ENCODE data around the gene PRPF18.

DNA sequence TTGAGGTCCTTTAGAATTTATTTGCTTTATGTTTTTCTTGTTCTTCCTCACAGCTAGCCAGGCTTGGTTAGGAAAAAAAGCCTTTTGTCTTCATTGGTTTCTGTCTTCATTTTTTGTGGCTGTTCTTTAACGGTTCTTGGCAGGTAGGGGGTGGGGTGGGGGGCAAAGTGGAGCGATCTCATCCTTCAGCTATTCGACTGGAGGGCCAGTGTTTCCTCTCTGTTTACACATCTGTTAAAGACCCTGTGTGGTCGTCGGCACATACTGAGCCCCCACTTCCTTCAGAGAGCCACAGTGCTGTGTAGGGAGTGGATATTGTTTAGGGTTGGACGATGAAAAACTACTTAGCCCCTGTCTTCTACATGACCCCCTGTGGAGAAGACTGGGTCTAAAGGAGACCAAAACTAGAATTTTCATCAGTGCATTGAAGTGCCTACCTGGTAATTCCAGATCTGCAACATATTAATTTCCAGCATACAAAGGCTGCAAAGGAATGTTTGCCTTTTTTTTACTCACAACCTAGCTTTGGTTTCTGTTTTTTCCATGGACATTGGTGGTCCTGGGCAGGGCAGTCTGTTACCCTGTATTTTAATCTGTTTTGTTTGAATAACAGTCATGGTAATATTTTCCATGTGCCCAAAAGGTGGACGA is 29.0 kb downstream of the PRPF18 start:
- TF ChIP-seq, protein P1, sequence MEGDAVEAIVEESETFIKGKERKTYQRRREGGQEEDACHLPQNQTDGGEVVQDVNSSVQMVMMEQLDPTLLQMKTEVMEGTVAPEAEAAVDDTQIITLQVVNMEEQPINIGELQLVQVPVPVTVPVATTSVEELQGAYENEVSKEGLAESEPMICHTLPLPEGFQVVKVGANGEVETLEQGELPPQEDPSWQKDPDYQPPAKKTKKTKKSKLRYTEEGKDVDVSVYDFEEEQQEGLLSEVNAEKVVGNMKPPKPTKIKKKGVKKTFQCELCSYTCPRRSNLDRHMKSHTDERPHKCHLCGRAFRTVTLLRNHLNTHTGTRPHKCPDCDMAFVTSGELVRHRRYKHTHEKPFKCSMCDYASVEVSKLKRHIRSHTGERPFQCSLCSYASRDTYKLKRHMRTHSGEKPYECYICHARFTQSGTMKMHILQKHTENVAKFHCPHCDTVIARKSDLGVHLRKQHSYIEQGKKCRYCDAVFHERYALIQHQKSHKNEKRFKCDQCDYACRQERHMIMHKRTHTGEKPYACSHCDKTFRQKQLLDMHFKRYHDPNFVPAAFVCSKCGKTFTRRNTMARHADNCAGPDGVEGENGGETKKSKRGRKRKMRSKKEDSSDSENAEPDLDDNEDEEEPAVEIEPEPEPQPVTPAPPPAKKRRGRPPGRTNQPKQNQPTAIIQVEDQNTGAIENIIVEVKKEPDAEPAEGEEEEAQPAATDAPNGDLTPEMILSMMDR (IDR thresholded peaks at IDR 0.05; ENCODE audit: poor library complexity, severe bottlenecking) = no peak
- TF ChIP-seq EP300 (conservative IDR thresholded peaks at IDR 0.05; ENCODE audit: poor library complexity, severe bottlenecking) (no peak), SMC3 (conservative IDR thresholded peaks at IDR 0.05; ENCODE audit: poor library complexity) (no peak), TAF1 (IDR thresholded peaks at IDR 0.05; ENCODE audit: low read depth) (no peak), RAD21 (conservative IDR thresholded peaks at IDR 0.05) (no peak), POLR2AphosphoS5 (IDR thresholded peaks at IDR 0.05) (no peak), MXI1 (conservative IDR thresholded peaks at IDR 0.05; ENCODE audit: poor library complexity, severe bottlenecking) (no peak), EZH2 (IDR thresholded peaks at IDR 0.05; ENCODE audit: borderline replicate concordance, insufficient read depth, low read length, poor library complexity, severe bottlenecking) (no peak)
- TF ChIP-seq, protein P2, sequence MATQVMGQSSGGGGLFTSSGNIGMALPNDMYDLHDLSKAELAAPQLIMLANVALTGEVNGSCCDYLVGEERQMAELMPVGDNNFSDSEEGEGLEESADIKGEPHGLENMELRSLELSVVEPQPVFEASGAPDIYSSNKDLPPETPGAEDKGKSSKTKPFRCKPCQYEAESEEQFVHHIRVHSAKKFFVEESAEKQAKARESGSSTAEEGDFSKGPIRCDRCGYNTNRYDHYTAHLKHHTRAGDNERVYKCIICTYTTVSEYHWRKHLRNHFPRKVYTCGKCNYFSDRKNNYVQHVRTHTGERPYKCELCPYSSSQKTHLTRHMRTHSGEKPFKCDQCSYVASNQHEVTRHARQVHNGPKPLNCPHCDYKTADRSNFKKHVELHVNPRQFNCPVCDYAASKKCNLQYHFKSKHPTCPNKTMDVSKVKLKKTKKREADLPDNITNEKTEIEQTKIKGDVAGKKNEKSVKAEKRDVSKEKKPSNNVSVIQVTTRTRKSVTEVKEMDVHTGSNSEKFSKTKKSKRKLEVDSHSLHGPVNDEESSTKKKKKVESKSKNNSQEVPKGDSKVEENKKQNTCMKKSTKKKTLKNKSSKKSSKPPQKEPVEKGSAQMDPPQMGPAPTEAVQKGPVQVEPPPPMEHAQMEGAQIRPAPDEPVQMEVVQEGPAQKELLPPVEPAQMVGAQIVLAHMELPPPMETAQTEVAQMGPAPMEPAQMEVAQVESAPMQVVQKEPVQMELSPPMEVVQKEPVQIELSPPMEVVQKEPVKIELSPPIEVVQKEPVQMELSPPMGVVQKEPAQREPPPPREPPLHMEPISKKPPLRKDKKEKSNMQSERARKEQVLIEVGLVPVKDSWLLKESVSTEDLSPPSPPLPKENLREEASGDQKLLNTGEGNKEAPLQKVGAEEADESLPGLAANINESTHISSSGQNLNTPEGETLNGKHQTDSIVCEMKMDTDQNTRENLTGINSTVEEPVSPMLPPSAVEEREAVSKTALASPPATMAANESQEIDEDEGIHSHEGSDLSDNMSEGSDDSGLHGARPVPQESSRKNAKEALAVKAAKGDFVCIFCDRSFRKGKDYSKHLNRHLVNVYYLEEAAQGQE (IDR thresholded peaks at IDR 0.05; ENCODE audit: borderline replicate concordance) = no peak
